RWPE2 (cell line): ENCODE data around the gene PTGES2.

ENCODE experiments used
- ATAC-seq: fragments of 200-7000 bp; cut with Tn5 transposase; 3 replicates; pipeline ENCODE4 v1.9.1; 2021; ENCODE audit warnings: low read depth
- DNase-seq: peaks from one replicate; pipeline ENCODE4 v3.0.0-alpha.2; 2020; ENCODE audit warnings: low spot score
- H3K27ac ChIP-seq: fragments of 450-650 bp; 2 replicates; pipeline ENCODE4 v1.5.1; 2017; ENCODE audit warnings: mild to moderate bottlenecking; ENCODE audit not compliant: poor library complexity, severe bottlenecking
- H3K27me3 ChIP-seq: fragments of 250-450 bp; sonication (Bioruptor Pico); 2 replicates; pipeline ENCODE4 v1.5.1; 2021; ENCODE audit warnings: mild to moderate bottlenecking, moderate library complexity; ENCODE audit not compliant: insufficient read depth, poor library complexity, severe bottlenecking
- H3K36me3 ChIP-seq: fragments of 250-450 bp; sonication (Bioruptor Pico); 2 replicates; pipeline ENCODE4 v1.5.1; 2020; ENCODE audit warnings: low read depth, mild to moderate bottlenecking, moderate library complexity
- H3K4me1 ChIP-seq: fragments of 250-450 bp; sonication (Bioruptor Pico); 2 replicates; pipeline ENCODE4 v1.5.1; 2021; ENCODE audit warnings: mild to moderate bottlenecking, moderate library complexity; ENCODE audit not compliant: insufficient read depth, poor library complexity, severe bottlenecking
- H3K4me3 ChIP-seq: fragments of 250-450 bp; sonication (Bioruptor Pico); 2 replicates; pipeline ENCODE4 v1.5.1; 2021; ENCODE audit warnings: mild to moderate bottlenecking, moderate library complexity; ENCODE audit not compliant: severe bottlenecking
- H3K9me3 ChIP-seq: fragments of 250-450 bp; sonication (Bioruptor Pico); 2 replicates; pipeline ENCODE4 v1.5.1; 2021; ENCODE audit warnings: mild to moderate bottlenecking, moderate library complexity; ENCODE audit not compliant: severe bottlenecking
- CTCF ChIP-seq: fragments of 450-650 bp; IDR thresholded peaks from one replicate; pipeline ENCODE4 v1.5.1; 2017; ENCODE audit warnings: mild to moderate bottlenecking, moderate library complexity; ENCODE audit not compliant: poor library complexity, severe bottlenecking

The PTGES2 gene

GRCh38 chr9:128121924-128122808 lies 5.4 kb downstream of the PTGES2 start:
- H3K4me3 ChIP-seq: no peak overlapping the region
- DNase-seq: peak; percentile 65
- no peak overlapping the region for H3K27ac ChIP-seq
- no peak for TF ChIP-seq CTCF
- peaks cover 15% of the 10 kb centered on the region for H3K36me3 ChIP-seq
- H3K27me3 ChIP-seq: no peaks in the 10 kb centered on the region
- H3K9me3 ChIP-seq: no peaks in the 10 kb centered on the region
- no peak for ATAC-seq
- H3K4me1 ChIP-seq: peaks cover 6% of the 10 kb centered on the region

GRCh38 chr9:128121466-128121810 lies 6.1 kb downstream of the PTGES2 start:
- Histone ChIP-seq H3K4me1 (peaks cover 5% of the 10 kb centered on the region), H3K9me3 (no peaks in the 10 kb centered on the region), H3K27ac (no peak overlapping the region), H3K4me3 (no peak overlapping the region), H3K36me3 (peaks cover 15% of the 10 kb centered on the region), H3K27me3 (no peaks in the 10 kb centered on the region)
- DNase-seq: no peak
- TF ChIP-seq CTCF: no peak
- no peak for ATAC-seq

GRCh38 chr9:128120741-128121465 lies 6.6 kb downstream of the PTGES2 start:
- peak; percentile 54 for DNase-seq

GRCh38 chr9:128120061-128120740 lies 7.3 kb downstream of the PTGES2 start:
- TF ChIP-seq CTCF: no peak
- H3K36me3 ChIP-seq: peaks cover 13% of the 10 kb centered on the region
- H3K4me1 ChIP-seq: no peaks in the 10 kb centered on the region
- H3K27ac ChIP-seq: no peak overlapping the region
- H3K9me3 ChIP-seq: no peaks in the 10 kb centered on the region
- no peaks in the 10 kb centered on the region for H3K27me3 ChIP-seq
- DNase-seq (peak; percentile 55), ATAC-seq (no peak)
- no peak overlapping the region for H3K4me3 ChIP-seq

More at GRCh38 chr9:128120741-128121465, 6.6 kb downstream of the PTGES2 start:
- no peaks in the 10 kb centered on the region for H3K4me1 ChIP-seq
- no peak overlapping the region for H3K4me3 ChIP-seq
- no peak overlapping the region for H3K27ac ChIP-seq
- H3K9me3 ChIP-seq: no peaks in the 10 kb centered on the region
- no peak for ATAC-seq
- peaks cover 15% of the 10 kb centered on the region for H3K36me3 ChIP-seq
- H3K27me3 ChIP-seq: no peaks in the 10 kb centered on the region
- no peak for TF ChIP-seq CTCF
